C4-2B (cell line): ENCODE results near the gene NAV3.

Source experiments
- ZFX ChIP-seq: fragments of 450-650 bp; IDR thresholded peaks from 2 replicates; pipeline ENCODE4 v1.6.1; 2017
- TF ChIP-seq, protein P1 (sequence below): fragments of 450-650 bp; conservative IDR thresholded peaks from 2 replicates; pipeline ENCODE4 v1.5.1; 2017; ENCODE audit warnings: mild to moderate bottlenecking

- TF ChIP-seq, protein P1, sequence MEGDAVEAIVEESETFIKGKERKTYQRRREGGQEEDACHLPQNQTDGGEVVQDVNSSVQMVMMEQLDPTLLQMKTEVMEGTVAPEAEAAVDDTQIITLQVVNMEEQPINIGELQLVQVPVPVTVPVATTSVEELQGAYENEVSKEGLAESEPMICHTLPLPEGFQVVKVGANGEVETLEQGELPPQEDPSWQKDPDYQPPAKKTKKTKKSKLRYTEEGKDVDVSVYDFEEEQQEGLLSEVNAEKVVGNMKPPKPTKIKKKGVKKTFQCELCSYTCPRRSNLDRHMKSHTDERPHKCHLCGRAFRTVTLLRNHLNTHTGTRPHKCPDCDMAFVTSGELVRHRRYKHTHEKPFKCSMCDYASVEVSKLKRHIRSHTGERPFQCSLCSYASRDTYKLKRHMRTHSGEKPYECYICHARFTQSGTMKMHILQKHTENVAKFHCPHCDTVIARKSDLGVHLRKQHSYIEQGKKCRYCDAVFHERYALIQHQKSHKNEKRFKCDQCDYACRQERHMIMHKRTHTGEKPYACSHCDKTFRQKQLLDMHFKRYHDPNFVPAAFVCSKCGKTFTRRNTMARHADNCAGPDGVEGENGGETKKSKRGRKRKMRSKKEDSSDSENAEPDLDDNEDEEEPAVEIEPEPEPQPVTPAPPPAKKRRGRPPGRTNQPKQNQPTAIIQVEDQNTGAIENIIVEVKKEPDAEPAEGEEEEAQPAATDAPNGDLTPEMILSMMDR = no peak
- TF ChIP-seq ZFX = no peak
Measured at GRCh38 chr12:77973579-77973978, 142.9 kb downstream of the NAV3 start.
